Muscle layer of colon (tissue), 2 donors: ENCODE measurements around the gene RSPH1.

Experiments
- H3K27ac ChIP-seq: one replicate; pipeline ENCODE4 v1.7.0; 2013; ENCODE audit warnings: low read depth, mild to moderate bottlenecking, low read length, moderate library complexity
- H3K27me3 ChIP-seq, 2 donors: one replicate each; pipeline ENCODE4 v1.7.0; 2013; ENCODE audit warnings: low read length in 2 of 2, mild to moderate bottlenecking in 2 of 2; ENCODE audit not compliant: insufficient read depth in 2 of 2, control insufficient read depth in 1 of 2
- H3K36me3 ChIP-seq: one replicate; pipeline ENCODE4 v1.7.0; 2013; ENCODE audit warnings: mild to moderate bottlenecking, low read length; ENCODE audit not compliant: insufficient read depth
- H3K4me1 ChIP-seq: one replicate; pipeline ENCODE4 v1.7.0; 2013; ENCODE audit warnings: mild to moderate bottlenecking, low read length; ENCODE audit not compliant: insufficient read depth
- H3K4me3 ChIP-seq, 2 donors: one replicate each; pipeline ENCODE4 v1.7.0; 2013; ENCODE audit warnings: low read length in 2 of 2, low read depth in 1 of 2, mild to moderate bottlenecking in 1 of 2, moderate library complexity in 1 of 2
- H3K9ac ChIP-seq: one replicate; pipeline ENCODE4 v1.7.0; 2013; ENCODE audit warnings: low read length
- H3K9me3 ChIP-seq: one replicate; pipeline ENCODE4 v1.7.0; 2013; ENCODE audit warnings: mild to moderate bottlenecking, low read length
- donor health status: abdominal sarcoma.
- donor health status: Adenocarcinoma of cecum.

RSPH1 gene

GRCh38 chr21:42459546-42460215, 36.3 kb downstream of the RSPH1 start:
- Histone ChIP-seq H3K36me3 (no peaks in the 10 kb centered on the region), H3K4me1 (no peaks in the 10 kb centered on the region), H3K4me3 (no peak overlapping the region), H3K9ac (no peak overlapping the region), H3K27ac (no peak overlapping the region), H3K27me3 (no peaks in the 10 kb centered on the region), H3K9me3 (no peaks in the 10 kb centered on the region)

- no peaks in the 10 kb centered on the region for H3K36me3 ChIP-seq
- H3K9ac ChIP-seq = no peak overlapping the region
- H3K9me3 ChIP-seq = no peaks in the 10 kb centered on the region
- no peak overlapping the region for H3K27ac ChIP-seq
- H3K4me3 ChIP-seq = no peak overlapping the region
- no peaks in the 10 kb centered on the region for H3K4me1 ChIP-seq
- peaks cover 0 to 1% of the 10 kb centered on the region in 2 donors for H3K27me3 ChIP-seq
Measured at GRCh38 chr21:42459082-42459460, 37.0 kb downstream of the RSPH1 start.

- Histone ChIP-seq H3K9me3 (no peaks in the 10 kb centered on the region), H3K27ac (no peak overlapping the region), H3K4me3 (no peak overlapping the region), H3K36me3 (no peaks in the 10 kb centered on the region), H3K27me3 (peaks cover 0 to 6% of the 10 kb centered on the region in 2 donors), H3K9ac (no peak overlapping the region), H3K4me1 (no peaks in the 10 kb centered on the region)
Measured at GRCh38 chr21:42456457-42456856, 39.6 kb downstream of the RSPH1 start.

GRCh38 chr21:42455754-42456440, 40.1 kb downstream of the RSPH1 start:
- H3K27ac ChIP-seq = no peak overlapping the region
- no peak overlapping the region for H3K9ac ChIP-seq
- H3K4me3 ChIP-seq = no peak overlapping the region
- no peaks in the 10 kb centered on the region for H3K36me3 ChIP-seq
- peaks cover 0 to 6% of the 10 kb centered on the region in 2 donors for H3K27me3 ChIP-seq
- no peaks in the 10 kb centered on the region for H3K4me1 ChIP-seq
- no peaks in the 10 kb centered on the region for H3K9me3 ChIP-seq

- no peaks in the 10 kb centered on the region for H3K36me3 ChIP-seq
- H3K9me3 ChIP-seq = no peaks in the 10 kb centered on the region
- no peak overlapping the region for H3K4me3 ChIP-seq
- no peaks in the 10 kb centered on the region for H3K4me1 ChIP-seq
- no peak overlapping the region for H3K27ac ChIP-seq
- no peak overlapping the region for H3K9ac ChIP-seq
- peaks cover 0 to 6% of the 10 kb centered on the region in 2 donors for H3K27me3 ChIP-seq
Measured at GRCh38 chr21:42455196-42455595, 40.8 kb downstream of the RSPH1 start.

- Histone ChIP-seq H3K27ac (no peak overlapping the region), H3K36me3 (no peaks in the 10 kb centered on the region), H3K9me3 (no peaks in the 10 kb centered on the region), H3K9ac (no peak overlapping the region), H3K4me1 (no peaks in the 10 kb centered on the region), H3K4me3 (no peak overlapping the region), H3K27me3 (peaks cover 0 to 6% of the 10 kb centered on the region in 2 donors)
Measured at GRCh38 chr21:42454786-42455185, 41.2 kb downstream of the RSPH1 start.

- Histone ChIP-seq H3K36me3 (no peaks in the 10 kb centered on the region), H3K27ac (no peak overlapping the region)
Measured at GRCh38 chr21:42453986-42454570, 41.9 kb downstream of the RSPH1 start.

GRCh38 chr21:42453224-42453985, 42.6 kb downstream of the RSPH1 start:
- Histone ChIP-seq H3K4me1 (no peaks in the 10 kb centered on the region), H3K27me3 (peaks cover 0 to 6% of the 10 kb centered on the region in 2 donors), H3K27ac (no peak overlapping the region), H3K4me3 (no peak overlapping the region), H3K9ac (no peak overlapping the region), H3K9me3 (no peaks in the 10 kb centered on the region), H3K36me3 (no peaks in the 10 kb centered on the region)

More at GRCh38 chr21:42453986-42454570, 41.9 kb downstream of the RSPH1 start:
- Histone ChIP-seq H3K27me3 (peaks cover 0 to 6% of the 10 kb centered on the region in 2 donors), H3K9me3 (no peaks in the 10 kb centered on the region), H3K4me3 (no peak overlapping the region), H3K4me1 (no peaks in the 10 kb centered on the region), H3K9ac (no peak overlapping the region)

GRCh38 chr21:42452401-42453223, 43.4 kb downstream of the RSPH1 start:
- no peaks in the 10 kb centered on the region for H3K9me3 ChIP-seq
- H3K36me3 ChIP-seq = no peaks in the 10 kb centered on the region
- no peak overlapping the region for H3K27ac ChIP-seq
- no peak overlapping the region for H3K4me3 ChIP-seq
- no peak overlapping the region for H3K9ac ChIP-seq
- H3K27me3 ChIP-seq = peaks cover 0 to 6% of the 10 kb centered on the region in 2 donors
- H3K4me1 ChIP-seq = no peaks in the 10 kb centered on the region

- H3K9ac ChIP-seq = no peak overlapping the region
- H3K9me3 ChIP-seq = no peaks in the 10 kb centered on the region
- H3K4me3 ChIP-seq = no peak overlapping the region
Measured at GRCh38 chr21:42451941-42452340, 44.1 kb downstream of the RSPH1 start.

More at GRCh38 chr21:42451941-42452340, 44.1 kb downstream of the RSPH1 start:
- Histone ChIP-seq H3K27ac (no peak overlapping the region), H3K4me1 (no peaks in the 10 kb centered on the region), H3K36me3 (no peaks in the 10 kb centered on the region), H3K27me3 (peaks cover 0 to 6% of the 10 kb centered on the region in 2 donors)
